Spleen (tissue), 13 donors: ENCODE measurements around the gene PLOD1. TPM values are rescaled to one million over a fixed set of nuclear protein-coding genes. Genes with fewer than 3 reads are reported as not detected.

ENCODE experiments used
- DNase-seq: peaks from one replicate; pipeline ENCODE4 v3.0.0-alpha.2; 2020
- H3K27ac ChIP-seq, 8 donors: fragments of 200-600 bp; sonication (generic) in 7 of 8; 1 replicate in 4 of 8; 2 replicates in 4 of 8; pipeline versions ENCODE4 v1.5.0 to v1.8.0; 2016 to 2021; ENCODE audit warnings: inconsistent platforms in 4 of 8, mild to moderate bottlenecking in 4 of 8, moderate library complexity in 1 of 8
- H3K27me3 ChIP-seq, 7 donors: fragments of 200-600 bp; sonication (generic) in 6 of 7; replicated peaks in 1 of 7; 1 replicate in 4 of 7; 2 replicates in 3 of 7; pipeline versions ENCODE4 v1.5.0 to v1.8.0; 2016 to 2021; ENCODE audit warnings: inconsistent platforms in 3 of 7, mild to moderate bottlenecking in 1 of 7
- H3K36me3 ChIP-seq, 6 donors: fragments of 200-600 bp; sonication (generic) in 5 of 6; 1 replicate in 4 of 6; 2 replicates in 2 of 6; pipeline versions ENCODE4 v1.5.0 to v1.8.0; 2016 to 2021; ENCODE audit warnings: inconsistent platforms in 2 of 6
- H3K4me1 ChIP-seq, 6 donors: fragments of 200-600 bp; sonication (generic) in 5 of 6; 1 replicate in 3 of 6; 2 replicates in 3 of 6; pipeline versions ENCODE4 v1.5.0 to v1.8.0; 2016 to 2021; ENCODE audit warnings: inconsistent platforms in 3 of 6
- H3K4me3 ChIP-seq, 8 donors: fragments of 200-600 bp; sonication (generic) in 7 of 8; 1 replicate in 4 of 8; 2 replicates in 4 of 8; pipeline versions ENCODE4 v1.5.0 to v1.8.0; 2016 to 2021; ENCODE audit warnings: inconsistent platforms in 4 of 8, mild to moderate bottlenecking in 4 of 8, moderate library complexity in 2 of 8
- H3K9me3 ChIP-seq, 8 donors: fragments of 200-600 bp; sonication (generic) in 7 of 8; 1 replicate in 4 of 8; 2 replicates in 4 of 8; pipeline versions ENCODE4 v1.5.0 to v1.8.0; 2016 to 2021; ENCODE audit warnings: inconsistent platforms in 4 of 8
- CTCF ChIP-seq, 11 experiments: fragments of 200-600 bp in 7 of 11; fragments of 450-650 bp in 4 of 11; sonication (generic) in 4 of 11; IDR thresholded peaks in 8 of 11; conservative IDR thresholded peaks in 3 of 11; 1 replicate in 7 of 11; 2 replicates in 4 of 11; pipeline versions ENCODE4 v1.4.0 to v1.8.0; 2016 to 2021; ENCODE audit warnings: antibody characterized with exemption in 11 of 11, inconsistent platforms in 4 of 11, mild to moderate bottlenecking in 1 of 11
- POLR2A ChIP-seq, 3 donors: fragments of 450-650 bp; IDR thresholded peaks; one replicate each; pipeline ENCODE4 v1.5.1; 2017; ENCODE audit warnings: antibody characterized with exemption in 3 of 3, mild to moderate bottlenecking in 1 of 3
- POLR2AphosphoS5 ChIP-seq, 3 donors: sonication (generic); formaldehyde crosslinking; IDR thresholded peaks; one replicate each; pipeline ENCODE4 v1.5.1; 2017; ENCODE audit warnings: antibody characterized with exemption in 3 of 3
- WGBS, 5 donors: extraction: QIAGEN DNeasy Blood & Tissue Kit in 3 of 5; methylation state at CpG; one replicate each; pipeline versions ENCODE4 v1.1.5 to v1.1.7; 2013 to 2018; 5-methylcytosine and 5-hydroxymethylcytosine counted together
- intact Hi-C: fragments of 100-400 bp; cut with DNase I; formaldehyde crosslinking; loops from one replicate; pipeline ENCODE4 v1.15.0; 2023; ENCODE audit warnings: low total_unique reads
- long read RNA-seq, 2 donors: transcript quantifications; one replicate each; lab custom pipeline, GENCODE V29; 2026
- polyA plus RNA-seq, 3 donors: library from polyadenylated mRNA; stranded (reverse); fragments of 200-250 nt; gene quantifications; one replicate each; pipeline ENCODE4 v1.2.1, GENCODE V29; 2013
- total RNA-seq, 7 donors: library from RNA; depleted of rRNA in 3 of 7; stranded (reverse); fragments of >200 nt in 3 of 7; fragmentation: NEBNext Ultra II Directional in 4 of 7; extraction: Animal tissue kit (Norgen Biotek cat#: 25700) in 4 of 7; gene quantifications; one replicate each; pipeline versions ENCODE4 v1.1.0 to v1.2.1, GENCODE V29; 2016 to 2021
- donor health status: healthy with polysubstance abuse.
- donor health status: DM: no; HTN: no; CAD: no; lungs with moderate emphysema.
- donor health status: DM: no; HTN: no; CAD: no.
- donor health status: Bipolar disorder and iron deficiency.
- donor health status: healthy.
- donor health status: DM: no; HTN: no; CAD: no.
- donor health status: DM: yes; HTN: yes; CAD: no.

The PLOD1 gene
- total RNA-seq (10 to 100 TPM; 40.0 to 53.4 (median 46.4) TPM), polyA plus RNA-seq (10 to 100 TPM; 11.6 to 19.7 (median 14.5) TPM)
- long read RNA-seq, donor 1, transcript PLOD1-201 (19 exons, 2,940 nt) = major isoform, 10 of 21 reads
- long read RNA-seq, donor 1, partial matches to known transcripts = 8 of 21 reads
- long read RNA-seq, donor 1, other reads (novel, unspliced or antisense) = 0 of 21 reads
- long read RNA-seq, donor 2, partial matches to known transcripts = 31 of 37 reads
- long read RNA-seq, donor 2, other reads (novel, unspliced or antisense) = 0 of 37 reads

GRCh38 chr1:11934302-11935056 is at the start of gene PLOD1:
Gene PLOD1 (plus strand): TSS chr1:11934717. CDS start chr1:11934780, 63 bp downstream.
- intact Hi-C loops = no loop called here
- peak within 1 kb of the TSS; percentile 43 to 93 (median 88) for H3K27ac ChIP-seq
- TF ChIP-seq POLR2AphosphoS5 (IDR thresholded peaks at IDR 0.05) (peak; percentile 65 to 86 (median 85)), CTCF (IDR thresholded peaks at IDR 0.05 in 8 of 11, conservative IDR thresholded peaks at IDR 0.05 in 3 of 11) (peak in 3 of 11 experiments; percentile 10 to 39 (median 27)), POLR2A (IDR thresholded peaks at IDR 0.05) (peak in 1 of 3 donors; percentile 3)
- no peaks in the 10 kb centered on the region for H3K27me3 ChIP-seq
- 0 to 3% (median 1%) methylated on average over 20 to 55 of the region's 55 CpGs for WGBS, 5 donors
- no peaks in the 10 kb centered on the region for H3K9me3 ChIP-seq
- peaks cover 0 to 17% (median 0%) of the 10 kb centered on the region in 6 donors for H3K36me3 ChIP-seq
- peak within 1 kb of the TSS; percentile 57 to 78 (median 66) for H3K4me3 ChIP-seq
- DNase-seq = peak; percentile 97
- H3K4me1 ChIP-seq = peaks cover 0 to 76% (median 37%) of the 10 kb centered on the region in 6 donors

GRCh38 chr1:11885916-11886315 is 48.6 kb upstream of the PLOD1 start:
- Histone ChIP-seq H3K36me3 (no peaks in the 10 kb centered on the region), H3K4me1 (peaks cover 0 to 30% (median 12%) of the 10 kb centered on the region in 6 donors), H3K27ac (no peak overlapping the region), H3K4me3 (no peak overlapping the region), H3K27me3 (peaks cover 0 to 16% (median 0%) of the 10 kb centered on the region in 7 donors), H3K9me3 (no peaks in the 10 kb centered on the region)
- TF ChIP-seq POLR2A (IDR thresholded peaks at IDR 0.05) (no peak), POLR2AphosphoS5 (IDR thresholded peaks at IDR 0.05) (no peak), CTCF (IDR thresholded peaks at IDR 0.05 in 8 of 11, conservative IDR thresholded peaks at IDR 0.05 in 3 of 11) (no peak)
- 71 to 86% (median 83%) methylated on average over 6 of the region's 6 CpGs for WGBS, 5 donors
- no peak for DNase-seq
- intact Hi-C loops = no loop called here

- no peaks in the 10 kb centered on the region for H3K9me3 ChIP-seq
- peaks cover 0 to 10% (median 0%) of the 10 kb centered on the region in 7 donors for H3K27me3 ChIP-seq
- peak overlapping the region in 2 of 8 donors; percentile 31 to 38 for H3K27ac ChIP-seq
- intact Hi-C loops = no loop called here
- DNase-seq = no peak
- no peak overlapping the region for H3K4me3 ChIP-seq
- TF ChIP-seq POLR2A (IDR thresholded peaks at IDR 0.05) = no peak
- TF ChIP-seq POLR2AphosphoS5 (IDR thresholded peaks at IDR 0.05) = peak; percentile 35 to 71 (median 71)
- no peaks in the 10 kb centered on the region for H3K36me3 ChIP-seq
- whole genome bisulfite sequencing, 5 donors = 65 to 92% (median 72%) methylated on average over 14 to 19 of the region's 19 CpGs
- peaks cover 0 to 29% (median 12%) of the 10 kb centered on the region in 6 donors for H3K4me1 ChIP-seq
These were observed 47.4 kb upstream of the PLOD1 start for GRCh38 chr1:11886986-11887665.

GRCh38 chr1:11887666-11888007 is 46.9 kb upstream of the PLOD1 start:
- Histone ChIP-seq H3K27me3 (peaks cover 0 to 9% (median 0%) of the 10 kb centered on the region in 7 donors), H3K4me1 (peaks cover 0 to 24% (median 11%) of the 10 kb centered on the region in 6 donors), H3K4me3 (no peak overlapping the region), H3K36me3 (no peaks in the 10 kb centered on the region), H3K9me3 (no peaks in the 10 kb centered on the region), H3K27ac (peak overlapping the region in 1 of 8 donors; percentile 13)
- intact Hi-C loops = no loop called here
- no peak for DNase-seq
- no peak for TF ChIP-seq CTCF (IDR thresholded peaks at IDR 0.05 in 8 of 11, conservative IDR thresholded peaks at IDR 0.05 in 3 of 11)
- no peak for TF ChIP-seq POLR2A (IDR thresholded peaks at IDR 0.05)
- TF ChIP-seq POLR2AphosphoS5 (IDR thresholded peaks at IDR 0.05) = no peak
- 76 to 90% (median 78%) methylated on average over 6 to 7 of the region's 7 CpGs for WGBS, 5 donors
